ENCODE data around the gene DLEU7. TPM values are rescaled to one million over a fixed set of nuclear protein-coding genes. Genes with fewer than 3 reads are reported as not detected.

DLEU7 gene
- total RNA-seq, 1 experiment from 2014 or later: not detected

DNA sequence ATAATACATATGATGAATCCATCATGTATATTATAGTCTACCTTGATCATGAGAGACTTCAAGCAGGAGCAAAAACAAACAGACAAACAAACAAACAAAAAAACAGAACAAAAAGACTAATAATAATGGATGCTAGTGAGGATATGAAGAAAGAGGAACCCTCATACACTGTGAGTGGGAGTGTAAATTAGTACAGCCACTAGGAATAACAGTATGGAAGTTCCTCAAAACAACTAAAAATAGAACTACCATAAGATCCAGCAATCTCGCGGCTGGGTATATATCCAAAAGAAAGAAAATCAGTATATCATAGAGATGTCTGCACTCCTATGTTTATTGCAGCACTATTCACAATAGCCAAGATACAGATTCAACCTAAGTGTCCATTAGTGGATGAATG is 7.0 kb upstream of the DLEU7 start:
- intact Hi-C loops (cut with micrococcal nuclease; ENCODE audit: unreplicated experiment): no loop called here
- no peak for DNase-seq
- no peaks in the 10 kb centered on the region for H3K36me3 Mint-ChIP-seq (ENCODE audit: insufficient read depth, unreplicated experiment)
- H3K27ac Mint-ChIP-seq (ENCODE audit: unreplicated experiment): no peak overlapping the region
- TF ChIP-seq, protein P1, sequence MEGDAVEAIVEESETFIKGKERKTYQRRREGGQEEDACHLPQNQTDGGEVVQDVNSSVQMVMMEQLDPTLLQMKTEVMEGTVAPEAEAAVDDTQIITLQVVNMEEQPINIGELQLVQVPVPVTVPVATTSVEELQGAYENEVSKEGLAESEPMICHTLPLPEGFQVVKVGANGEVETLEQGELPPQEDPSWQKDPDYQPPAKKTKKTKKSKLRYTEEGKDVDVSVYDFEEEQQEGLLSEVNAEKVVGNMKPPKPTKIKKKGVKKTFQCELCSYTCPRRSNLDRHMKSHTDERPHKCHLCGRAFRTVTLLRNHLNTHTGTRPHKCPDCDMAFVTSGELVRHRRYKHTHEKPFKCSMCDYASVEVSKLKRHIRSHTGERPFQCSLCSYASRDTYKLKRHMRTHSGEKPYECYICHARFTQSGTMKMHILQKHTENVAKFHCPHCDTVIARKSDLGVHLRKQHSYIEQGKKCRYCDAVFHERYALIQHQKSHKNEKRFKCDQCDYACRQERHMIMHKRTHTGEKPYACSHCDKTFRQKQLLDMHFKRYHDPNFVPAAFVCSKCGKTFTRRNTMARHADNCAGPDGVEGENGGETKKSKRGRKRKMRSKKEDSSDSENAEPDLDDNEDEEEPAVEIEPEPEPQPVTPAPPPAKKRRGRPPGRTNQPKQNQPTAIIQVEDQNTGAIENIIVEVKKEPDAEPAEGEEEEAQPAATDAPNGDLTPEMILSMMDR (IDR thresholded peaks at IDR 0.05; ENCODE audit: unreplicated experiment): no peak
- BruUV-seq (replicated peaks): no TSS peak
- CTCF ChIA-PET: no interaction called here
- peaks cover 15% of the 10 kb centered on the region for H3K27me3 Mint-ChIP-seq (ENCODE audit: unreplicated experiment)
- H3K9me3 Mint-ChIP-seq (ENCODE audit: low read depth, unreplicated experiment): peaks cover 2% of the 10 kb centered on the region
- H3K4me3 Mint-ChIP-seq (ENCODE audit: low read depth, unreplicated experiment): no peak overlapping the region
- no peaks in the 10 kb centered on the region for H3K4me1 Mint-ChIP-seq (ENCODE audit: low read depth, unreplicated experiment)

DNA sequence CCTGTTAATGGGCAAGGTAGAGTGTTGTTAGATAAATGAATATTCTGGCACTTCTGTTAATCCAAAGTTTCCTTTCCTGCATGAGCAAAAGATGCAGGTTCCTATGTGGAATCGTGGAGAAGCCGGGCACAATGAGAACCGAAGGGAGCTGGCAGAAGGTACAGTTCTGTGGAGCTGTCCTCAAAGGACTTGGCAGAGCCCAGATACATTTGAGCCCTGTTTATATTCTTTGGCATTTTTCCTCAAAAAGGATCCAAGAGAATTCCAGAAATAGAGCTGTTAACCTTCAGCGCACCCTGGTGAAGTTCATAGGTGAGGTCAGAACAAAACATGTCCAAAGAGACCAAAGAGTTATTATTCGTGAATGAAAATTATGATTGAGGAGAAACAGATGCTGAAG is 4.0 kb upstream of the DLEU7 start:
- CTCF ChIA-PET: no interaction called here
- intact Hi-C loops (cut with micrococcal nuclease; ENCODE audit: unreplicated experiment): no loop called here
- Mint-ChIP-seq H3K9me3 (ENCODE audit: low read depth, unreplicated experiment) (peaks cover 2% of the 10 kb centered on the region), H3K27ac (ENCODE audit: unreplicated experiment) (no peak overlapping the region), H3K36me3 (ENCODE audit: insufficient read depth, unreplicated experiment) (no peaks in the 10 kb centered on the region), H3K4me1 (ENCODE audit: low read depth, unreplicated experiment) (no peaks in the 10 kb centered on the region), H3K27me3 (ENCODE audit: unreplicated experiment) (peaks cover 15% of the 10 kb centered on the region), H3K4me3 (ENCODE audit: low read depth, unreplicated experiment) (no peak overlapping the region)
- BruUV-seq (replicated peaks): no TSS peak
- DNase-seq: no peak
- TF ChIP-seq, protein P1 (IDR thresholded peaks at IDR 0.05; ENCODE audit: unreplicated experiment): no peak

DNA sequence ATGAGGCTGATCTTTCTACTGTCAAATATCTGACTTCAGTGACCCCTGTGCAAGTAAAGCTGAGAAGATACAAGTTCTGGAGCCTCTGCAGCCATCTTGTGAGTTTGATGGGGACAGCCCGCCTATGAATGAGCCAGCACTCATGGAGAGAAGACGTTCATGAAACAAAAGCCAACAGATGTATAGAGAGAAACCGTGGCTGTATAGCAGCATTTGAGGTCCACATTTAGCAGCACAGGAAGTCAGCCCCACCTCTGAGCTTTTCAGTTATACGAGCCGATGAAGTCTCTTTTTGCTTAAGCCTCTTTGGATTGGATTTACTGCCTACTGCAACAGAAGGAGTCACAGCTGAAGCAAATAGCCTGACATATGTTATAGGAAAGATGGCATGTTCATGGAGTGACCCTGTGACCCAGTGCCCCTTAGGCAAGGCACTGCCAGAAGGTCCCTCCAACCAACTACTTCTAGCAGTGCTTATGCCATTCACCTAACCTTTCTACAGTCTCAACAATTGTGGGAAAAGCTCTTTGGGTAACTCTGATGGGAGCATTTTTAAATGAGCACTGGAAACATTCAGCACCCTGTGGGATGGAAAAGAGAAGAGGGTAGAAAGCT is 3.5 kb upstream of the DLEU7 start:
- Mint-ChIP-seq H3K27me3 (ENCODE audit: unreplicated experiment) (peaks cover 15% of the 10 kb centered on the region), H3K4me1 (ENCODE audit: low read depth, unreplicated experiment) (no peaks in the 10 kb centered on the region), H3K36me3 (ENCODE audit: insufficient read depth, unreplicated experiment) (no peaks in the 10 kb centered on the region), H3K9me3 (ENCODE audit: low read depth, unreplicated experiment) (peaks cover 2% of the 10 kb centered on the region), H3K27ac (ENCODE audit: unreplicated experiment) (no peak overlapping the region), H3K4me3 (ENCODE audit: low read depth, unreplicated experiment) (no peak overlapping the region)
- no TSS peak for BruUV-seq (replicated peaks)
- CTCF ChIA-PET: no interaction called here
- TF ChIP-seq, protein P1 (IDR thresholded peaks at IDR 0.05; ENCODE audit: unreplicated experiment): no peak
- no peak for DNase-seq
- intact Hi-C loops (cut with micrococcal nuclease; ENCODE audit: unreplicated experiment): no loop called here

DNA sequence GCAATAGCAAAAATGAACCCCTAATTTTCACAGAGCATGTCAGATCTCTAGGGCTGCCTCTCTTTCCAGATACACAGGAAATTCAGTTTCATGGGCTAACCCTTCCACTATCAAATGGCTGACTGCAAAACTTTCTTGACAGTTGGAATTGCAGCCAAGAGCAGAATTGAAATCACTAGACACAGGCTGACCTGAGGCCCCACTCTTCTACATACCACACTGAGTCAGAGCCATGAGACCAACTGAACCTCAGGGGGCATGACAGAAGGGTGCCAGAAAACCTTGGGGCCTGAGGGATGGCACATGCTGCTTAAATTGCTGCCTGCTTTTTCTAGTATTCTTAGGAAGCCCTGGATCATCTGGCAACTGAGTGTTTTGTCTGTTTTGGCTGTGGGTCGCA is 1.7 kb upstream of the DLEU7 start:
- Mint-ChIP-seq H3K9me3 (ENCODE audit: low read depth, unreplicated experiment) (peaks cover 2% of the 10 kb centered on the region), H3K36me3 (ENCODE audit: insufficient read depth, unreplicated experiment) (no peaks in the 10 kb centered on the region), H3K27me3 (ENCODE audit: unreplicated experiment) (peaks cover 20% of the 10 kb centered on the region), H3K27ac (ENCODE audit: unreplicated experiment) (no peak overlapping the region), H3K4me3 (ENCODE audit: low read depth, unreplicated experiment) (no peak overlapping the region), H3K4me1 (ENCODE audit: low read depth, unreplicated experiment) (no peaks in the 10 kb centered on the region)
- no TSS peak for BruUV-seq (replicated peaks)
- intact Hi-C loops (cut with micrococcal nuclease; ENCODE audit: unreplicated experiment): no loop called here
- no peak for DNase-seq
- CTCF ChIA-PET: no interaction called here
- TF ChIP-seq, protein P1 (IDR thresholded peaks at IDR 0.05; ENCODE audit: unreplicated experiment): no peak

All from Calu3 (cell line).